ENCODE measurements around the gene CETN1.

- no peak for TF ChIP-seq POLR2A (IDR thresholded peaks at IDR 0.05)
- TF ChIP-seq CTCF (IDR thresholded peaks at IDR 0.05) = peak in 2 of 3 donors; percentile 20 to 46
Observed at GRCh38 chr18:623761-624620, 43.8 kb downstream of the CETN1 start.

Measured in breast epithelium (tissue), 3 donors.